Body of pancreas (tissue), 4 donors: Measurements from ENCODE around the gene PPP2R5C. TPM values are rescaled to one million over a fixed set of nuclear protein-coding genes. Genes with fewer than 3 reads are reported as not detected.

Experiments used
- ATAC-seq: fragments of 150-250 bp; one replicate; pipeline ENCODE4 v1.9.1; 2016
- DNase-seq, 4 donors: peaks; one replicate each; pipeline ENCODE4 v3.0.0-alpha.2; 2019
- H3K27ac ChIP-seq, 4 donors: fragments of 200-600 bp; sonication (generic); 1 replicate in 3 of 4; 2 replicates in 1 of 4; pipeline versions ENCODE4 v1.5.1 to v1.6.1; 2016 to 2019; ENCODE audit warnings: mild to moderate bottlenecking in 1 of 4, mixed read lengths in 1 of 4, moderate library complexity in 1 of 4
- H3K27me3 ChIP-seq, 2 donors: fragments of 200-600 bp; sonication (generic); one replicate each; pipeline ENCODE4 v1.6.0; 2016; ENCODE audit warnings: mild to moderate bottlenecking in 1 of 2
- H3K36me3 ChIP-seq, 2 donors: fragments of 200-600 bp; sonication (generic); replicated peaks in 1 of 2; 2 replicates each; pipeline ENCODE4 v1.5.1; 2016; ENCODE audit warnings: low read depth in 2 of 2; ENCODE audit not compliant: insufficient read depth in 1 of 2
- H3K4me1 ChIP-seq: fragments of 200-600 bp; sonication (generic); one replicate; pipeline ENCODE4 v1.6.0; 2016
- H3K4me3 ChIP-seq, 2 donors: fragments of 200-600 bp; sonication (generic); 1 replicate in 1 of 2; 2 replicates in 1 of 2; pipeline ENCODE4 v1.5.1; 2016 to 2019
- H3K9me3 ChIP-seq, 3 donors: fragments of 200-600 bp; sonication (generic); 1 replicate in 2 of 3; 2 replicates in 1 of 3; pipeline ENCODE4 v1.5.1; 2016
- CTCF ChIP-seq, 7 experiments: fragments of 450-650 bp in 4 of 7; fragments of 200-600 bp in 3 of 7; sonication (generic) in 3 of 7; IDR thresholded peaks; one replicate each; pipeline ENCODE4 v1.5.1; 2016 to 2019; ENCODE audit warnings: antibody characterized with exemption in 7 of 7
- POLR2A ChIP-seq, 3 donors: fragments of 450-650 bp; IDR thresholded peaks; one replicate each; pipeline ENCODE4 v1.6.1; 2016; ENCODE audit warnings: antibody characterized with exemption in 3 of 3, mild to moderate bottlenecking in 2 of 3
- whole genome bisulfite sequencing, 2 donors: methylation state at CpG; one replicate each; pipeline ENCODE4 v1.1.5; 2017; 5-methylcytosine and 5-hydroxymethylcytosine counted together
- intact Hi-C: fragments of 100-400 bp; cut with DNase I; formaldehyde crosslinking; loops from one replicate; pipeline ENCODE4 v1.15.1; 2023
- total RNA-seq, 2 donors: library from RNA; depleted of rRNA; stranded (reverse); fragments of >200 nt; gene quantifications; one replicate each; pipeline ENCODE4 v1.1.0, GENCODE V29; 2016

The PPP2R5C gene
- total RNA-seq, 2 donors from 2014 or later = 59.0 to 77.6 TPM

- H3K9me3 ChIP-seq = no peaks in the 10 kb centered on the region
- WGBS, 2 donors = 46 to 49% methylated on average over 11 of the region's 11 CpGs
- H3K4me1 ChIP-seq = peaks cover 60% of the 10 kb centered on the region
- no peak overlapping the region for H3K4me3 ChIP-seq
- peak overlapping the region; percentile 19 to 99 (median 98) for H3K27ac ChIP-seq
- ATAC-seq (no peak), DNase-seq (peak in 2 of 4 donors; percentile 38 to 57)
- intact Hi-C loops = no loop called here
- no peaks in the 10 kb centered on the region for H3K36me3 ChIP-seq
- H3K27me3 ChIP-seq = no peaks in the 10 kb centered on the region
- TF ChIP-seq CTCF (IDR thresholded peaks at IDR 0.05) (peak in 3 of 7 experiments; percentile 5 to 21 (median 20)), POLR2A (IDR thresholded peaks at IDR 0.05) (no peak)
Observed at GRCh38 chr14:101812071-101812470, 50.6 kb downstream of the PPP2R5C start.

- Histone ChIP-seq H3K9me3 (no peaks in the 10 kb centered on the region), H3K27me3 (no peaks in the 10 kb centered on the region), H3K27ac (peak overlapping the region; percentile 19 to 99 (median 98)), H3K36me3 (no peaks in the 10 kb centered on the region), H3K4me3 (no peak overlapping the region), H3K4me1 (peaks cover 52% of the 10 kb centered on the region)
- 84 to 91% methylated on average over 7 of the region's 7 CpGs for WGBS, 2 donors
- intact Hi-C loops = no loop called here
- ATAC-seq (no peak), DNase-seq (no peak)
- TF ChIP-seq POLR2A (IDR thresholded peaks at IDR 0.05) (no peak), CTCF (IDR thresholded peaks at IDR 0.05) (no peak)
Observed at GRCh38 chr14:101813171-101813759, 51.8 kb downstream of the PPP2R5C start.

- WGBS, 2 donors = 87 to 100% methylated on average over 1 of the region's 1 CpG
- ATAC-seq (no peak), DNase-seq (no peak)
- TF ChIP-seq CTCF (IDR thresholded peaks at IDR 0.05) (no peak), POLR2A (IDR thresholded peaks at IDR 0.05) (no peak)
- H3K4me1 ChIP-seq = peaks cover 46% of the 10 kb centered on the region
- no peaks in the 10 kb centered on the region for H3K36me3 ChIP-seq
- no peaks in the 10 kb centered on the region for H3K27me3 ChIP-seq
- H3K4me3 ChIP-seq = no peak overlapping the region
- H3K9me3 ChIP-seq = no peaks in the 10 kb centered on the region
- intact Hi-C loops = no loop called here
- peak overlapping the region in 3 of 4 donors; percentile 98 to 99 (median 99) for H3K27ac ChIP-seq
Observed at GRCh38 chr14:101813833-101814232, 52.3 kb downstream of the PPP2R5C start.

- Histone ChIP-seq H3K36me3 (no peaks in the 10 kb centered on the region), H3K9me3 (no peaks in the 10 kb centered on the region), H3K4me1 (peaks cover 46% of the 10 kb centered on the region), H3K27me3 (no peaks in the 10 kb centered on the region), H3K27ac (peak overlapping the region in 3 of 4 donors; percentile 53 to 99 (median 98)), H3K4me3 (no peak overlapping the region)
- intact Hi-C loops = no loop called here
- ATAC-seq (no peak), DNase-seq (no peak)
- TF ChIP-seq CTCF (IDR thresholded peaks at IDR 0.05) (no peak), POLR2A (IDR thresholded peaks at IDR 0.05) (no peak)
- 20 to 24% methylated on average over 5 of the region's 5 CpGs for WGBS, 2 donors
Observed at GRCh38 chr14:101814934-101815333, 53.4 kb downstream of the PPP2R5C start.

GRCh38 chr14:101815994-101816393 is 54.5 kb downstream of the PPP2R5C start:
- Histone ChIP-seq H3K27me3 (no peaks in the 10 kb centered on the region), H3K36me3 (no peaks in the 10 kb centered on the region), H3K4me1 (peaks cover 45% of the 10 kb centered on the region), H3K27ac (no peak overlapping the region), H3K9me3 (no peaks in the 10 kb centered on the region), H3K4me3 (no peak overlapping the region)
- intact Hi-C loops = no loop called here
- no peak for DNase-seq
- no peak for ATAC-seq
- WGBS, 2 donors = 83 to 87% methylated on average over 10 of the region's 10 CpGs
- TF ChIP-seq CTCF (IDR thresholded peaks at IDR 0.05) (no peak), POLR2A (IDR thresholded peaks at IDR 0.05) (no peak)
